MM.1S (cell line): ENCODE data around the gene LATS1.

Source experiments
- DNase-seq: peaks from one replicate; pipeline ENCODE4 v3.0.0-alpha.2; 2015
- H2AFZ ChIP-seq: fragments of 300-600 bp; sonication (generic); 2 replicates; pipeline ENCODE4 v1.6.0; 2016; ENCODE audit warnings: antibody characterized with exemption, low read length
- H3F3A ChIP-seq: fragments of 300-600 bp; sonication (generic); 2 replicates; pipeline ENCODE4 v1.6.1; 2016; ENCODE audit warnings: mild to moderate bottlenecking, antibody characterized with exemption, low read length, moderate library complexity, mixed read lengths; ENCODE audit not compliant: insufficient read depth
- H3K27ac ChIP-seq: fragments of 300-600 bp; sonication (generic); 2 replicates; pipeline ENCODE4 v1.5.1; 2016; ENCODE audit warnings: mild to moderate bottlenecking, low read length
- H3K27me3 ChIP-seq: fragments of 300-600 bp; sonication (generic); replicated peaks from 2 replicates; pipeline ENCODE4 v1.6.0; 2016; ENCODE audit warnings: low read length; ENCODE audit not compliant: insufficient read depth
- H3K36me3 ChIP-seq: fragments of 300-600 bp; sonication (generic); replicated peaks from 2 replicates; pipeline ENCODE4 v1.6.1; 2016; ENCODE audit warnings: mild to moderate bottlenecking, low read length, mixed read lengths; ENCODE audit not compliant: insufficient read depth
- H3K4me1 ChIP-seq: fragments of 300-600 bp; sonication (generic); 2 replicates; pipeline ENCODE4 v1.6.1; 2016; ENCODE audit warnings: low read length, mixed read lengths
- H3K4me2 ChIP-seq: fragments of 300-600 bp; sonication (generic); 2 replicates; pipeline ENCODE4 v1.6.0; 2016; ENCODE audit warnings: low read depth, low read length
- H3K4me3 ChIP-seq: fragments of 300-600 bp; sonication (generic); 2 replicates; pipeline ENCODE4 v1.5.1; 2016; ENCODE audit warnings: low read length, mixed read lengths
- H3K79me2 ChIP-seq: fragments of 300-600 bp; sonication (generic); 2 replicates; pipeline ENCODE4 v1.6.1; 2016; ENCODE audit warnings: mixed run types, low read length, mixed read lengths
- H3K9ac ChIP-seq: fragments of 300-600 bp; sonication (generic); 2 replicates; pipeline ENCODE4 v1.6.1; 2016; ENCODE audit warnings: low read length, mixed read lengths
- H3K9me2 ChIP-seq: fragments of 300-600 bp; sonication (generic); replicated peaks from 2 replicates; pipeline ENCODE4 v1.6.1; 2016; ENCODE audit warnings: mild to moderate bottlenecking, low read length, mixed read lengths; ENCODE audit not compliant: insufficient read depth
- H3K9me3 ChIP-seq: fragments of 300-600 bp; sonication (generic); replicated peaks from 2 replicates; pipeline ENCODE4 v1.6.1; 2016; ENCODE audit warnings: mild to moderate bottlenecking, low read length, mixed read lengths; ENCODE audit not compliant: insufficient read depth
- H4K20me1 ChIP-seq: fragments of 300-600 bp; sonication (generic); 2 replicates; pipeline ENCODE4 v1.6.1; 2016; ENCODE audit warnings: mild to moderate bottlenecking, low read length, moderate library complexity, mixed read lengths; ENCODE audit not compliant: insufficient read depth
- CTCF ChIP-seq: fragments of 300-600 bp; sonication (generic); IDR thresholded peaks from 2 replicates; pipeline ENCODE4 v1.5.1; 2016; ENCODE audit warnings: antibody characterized with exemption, low read length, mixed read lengths
- EZH2 ChIP-seq: fragments of 300-600 bp; sonication (generic); optimal IDR thresholded peaks from 2 replicates; pipeline ENCODE3; 2017; ENCODE audit warnings: low read depth, mild to moderate bottlenecking, antibody characterized with exemption, low read length, mixed read lengths
- EZH2phosphoT487 ChIP-seq: fragments of 300-600 bp; sonication (generic); IDR thresholded peaks from 2 replicates; pipeline ENCODE4 v1.6.1; 2018; ENCODE audit warnings: antibody characterized with exemption, low read length

Gene LATS1

GRCh38 chr6:149716181-149716963 is 1.5 kb downstream of the LATS1 start:
- Histone ChIP-seq H3K4me2 (peak overlapping the region; percentile 50), H3K4me1 (no peaks in the 10 kb centered on the region), H3K79me2 (peaks cover 61% of the 10 kb centered on the region), H3K27me3 (no peaks in the 10 kb centered on the region), H2AFZ (no peak overlapping the region), H3F3A (0 out of 2 replicates have a peak, but pooled peaks cover 2% of the 10 kb centered on the region), H3K9me2 (no peaks in the 10 kb centered on the region), H3K36me3 (no peaks in the 10 kb centered on the region), H3K9me3 (no peaks in the 10 kb centered on the region), H4K20me1 (no peaks in the 10 kb centered on the region), H3K9ac (no peak overlapping the region; the same call in 1 of the 2 replicates), H3K4me3 (peak overlapping the region; percentile 79), H3K27ac (no peak overlapping the region)
- TF ChIP-seq EZH2 = no peak
- no peak for TF ChIP-seq CTCF
- no peak for TF ChIP-seq EZH2phosphoT487
- DNase-seq = peak; percentile 22

DNA sequence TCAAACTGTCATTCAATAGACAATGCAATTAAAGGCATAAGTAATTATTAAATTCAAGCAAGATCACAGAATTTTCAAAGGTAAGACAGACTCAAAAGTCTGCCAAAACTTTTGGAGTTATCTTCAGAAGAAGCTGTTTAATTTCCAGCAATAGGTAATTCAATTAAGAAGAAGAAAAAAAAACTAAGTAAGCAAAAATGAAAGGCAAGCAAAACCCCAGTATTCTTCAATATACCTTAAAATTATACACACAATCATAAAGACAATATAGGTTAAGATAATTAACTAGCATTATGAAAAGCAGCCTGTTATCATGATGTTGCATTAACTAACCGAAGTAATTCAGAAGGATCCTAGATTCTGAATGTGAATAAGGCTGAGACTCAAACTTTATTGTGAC is 3.5 kb downstream of the LATS1 start:
- Histone ChIP-seq H4K20me1 (no peaks in the 10 kb centered on the region), H3K27ac (no peak overlapping the region), H3K9me3 (no peaks in the 10 kb centered on the region), H2AFZ (no peak overlapping the region), H3K9me2 (no peaks in the 10 kb centered on the region), H3K79me2 (peaks cover 78% of the 10 kb centered on the region), H3K27me3 (no peaks in the 10 kb centered on the region), H3K9ac (no peak overlapping the region), H3K4me1 (no peaks in the 10 kb centered on the region), H3K4me2 (no peak overlapping the region), H3K36me3 (no peaks in the 10 kb centered on the region), H3F3A (0 out of 2 replicates have a peak, but pooled peaks cover 2% of the 10 kb centered on the region), H3K4me3 (no peak overlapping the region)
- no peak for TF ChIP-seq CTCF
- no peak for TF ChIP-seq EZH2
- no peak for TF ChIP-seq EZH2phosphoT487
- DNase-seq = no peak

DNA sequence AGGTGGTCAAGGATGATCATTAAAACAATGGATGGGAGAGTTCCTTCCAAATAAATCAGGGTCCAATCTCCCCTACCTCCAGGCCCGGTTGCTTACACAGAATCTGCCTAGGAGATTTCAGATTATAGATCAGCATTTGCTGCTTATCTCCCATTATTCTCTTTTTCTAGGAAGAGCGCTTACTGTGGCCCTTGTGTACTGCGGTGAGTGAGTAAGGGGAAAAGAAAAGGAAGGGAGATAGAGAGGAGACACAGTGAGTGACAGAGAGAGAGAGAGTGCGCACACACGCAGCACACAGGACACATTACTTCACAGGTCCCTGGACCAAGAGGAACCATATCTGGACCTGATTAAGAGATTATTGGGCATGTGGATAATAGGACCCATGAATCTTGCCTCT is 6.2 kb downstream of the LATS1 start:
- Histone ChIP-seq H3K27ac (no peak overlapping the region), H3K9me3 (no peaks in the 10 kb centered on the region), H3K9ac (no peak overlapping the region), H3K36me3 (no peaks in the 10 kb centered on the region), H3K79me2 (peaks cover 92% of the 10 kb centered on the region), H4K20me1 (no peaks in the 10 kb centered on the region), H3K4me2 (no peak overlapping the region), H3K4me1 (no peaks in the 10 kb centered on the region), H2AFZ (no peak overlapping the region), H3K4me3 (no peak overlapping the region), H3F3A (no peaks in the 10 kb centered on the region), H3K9me2 (no peaks in the 10 kb centered on the region), H3K27me3 (no peaks in the 10 kb centered on the region)
- no peak for TF ChIP-seq CTCF
- TF ChIP-seq EZH2phosphoT487 = no peak
- no peak for TF ChIP-seq EZH2
- no peak for DNase-seq
